ENCODE data around the gene ZNFX1. TPM values are rescaled to one million over a fixed set of nuclear protein-coding genes. Genes with fewer than 3 reads are reported as not detected.

ZNFX1 gene
- total RNA-seq, 1 donor from 2014 or later: 36.1 TPM

DNA sequence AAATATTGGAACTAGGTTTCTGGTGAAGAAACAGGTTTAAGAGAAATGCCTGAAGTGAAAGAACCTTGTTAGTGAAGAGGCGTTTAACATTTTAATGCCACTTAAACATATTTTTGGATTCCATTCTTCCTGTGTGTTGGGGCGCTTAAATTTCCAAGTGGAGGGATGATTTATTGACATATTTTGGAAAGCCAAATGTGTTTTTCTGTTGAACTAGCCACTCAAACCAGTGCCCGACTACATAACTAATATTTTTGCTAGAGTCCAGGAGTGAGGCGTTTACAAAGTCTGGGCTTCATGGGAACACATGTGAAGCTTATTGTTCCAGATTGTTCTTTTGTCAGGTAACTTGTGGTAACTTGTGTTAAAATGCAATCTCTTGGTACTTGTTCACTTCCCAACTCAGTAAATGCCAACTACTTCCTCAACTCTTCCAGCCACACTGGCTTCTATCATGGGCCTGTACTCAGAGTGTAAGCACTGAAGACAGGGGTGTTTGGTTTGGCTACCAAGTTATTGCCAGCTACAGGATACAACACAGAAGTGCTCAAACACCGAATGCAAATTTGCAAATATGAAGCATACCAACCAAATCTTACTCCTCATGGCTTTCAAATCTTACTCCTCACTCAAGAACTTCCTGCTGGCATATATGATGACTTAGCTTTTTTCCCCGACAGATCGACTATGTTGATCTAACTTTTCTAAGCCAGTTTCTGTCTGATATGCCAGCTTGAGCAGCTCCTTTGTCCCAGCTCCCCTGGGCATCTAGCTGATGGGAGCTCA, 2.0 kb upstream of the ZNFX1 start:
- no peak for DNase-seq (ENCODE audit: low read depth, low spot score)

DNA sequence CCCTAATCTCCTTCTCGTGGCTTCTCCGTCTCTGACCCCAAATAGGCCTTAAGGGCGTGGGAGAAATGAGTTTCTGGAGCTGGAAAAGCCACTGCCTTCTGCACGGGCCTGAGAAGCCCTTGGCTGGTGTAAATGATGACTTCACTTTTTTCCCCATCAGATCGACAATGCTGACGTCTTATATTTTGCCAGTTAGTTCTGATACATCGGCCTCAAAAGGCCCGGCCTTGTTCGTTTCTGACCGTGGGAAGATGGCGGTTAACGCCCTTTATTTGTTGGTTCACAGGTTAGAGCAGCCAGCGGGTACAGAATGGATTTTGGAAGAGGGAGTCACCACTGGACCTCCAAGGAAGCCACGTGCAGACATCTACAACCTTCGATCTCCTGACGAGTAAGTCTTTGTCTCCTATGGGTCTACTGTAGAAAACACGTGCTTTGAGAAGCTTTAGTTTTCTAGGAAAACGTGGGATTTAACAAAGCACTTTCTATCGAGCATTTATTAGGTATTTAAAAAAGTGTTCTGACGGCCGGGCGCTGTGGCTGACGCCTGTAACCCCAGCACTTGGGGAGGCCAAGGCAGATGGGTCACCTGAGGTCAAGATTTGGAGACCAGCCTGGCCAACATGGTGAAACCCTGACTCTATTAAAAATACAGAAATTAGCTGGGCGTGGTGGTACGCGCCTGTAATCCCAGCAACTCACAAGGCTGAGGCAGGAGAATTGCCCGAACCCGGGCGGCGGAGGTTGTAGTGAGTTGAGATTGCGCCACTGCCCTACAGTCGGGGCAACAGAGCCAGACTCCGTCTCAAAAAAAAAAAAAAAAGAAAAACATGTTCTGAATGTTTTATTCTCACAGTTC, 1.2 kb upstream of the ZNFX1 start:
- no peak for DNase-seq (ENCODE audit: low read depth, low spot score)

DNA sequence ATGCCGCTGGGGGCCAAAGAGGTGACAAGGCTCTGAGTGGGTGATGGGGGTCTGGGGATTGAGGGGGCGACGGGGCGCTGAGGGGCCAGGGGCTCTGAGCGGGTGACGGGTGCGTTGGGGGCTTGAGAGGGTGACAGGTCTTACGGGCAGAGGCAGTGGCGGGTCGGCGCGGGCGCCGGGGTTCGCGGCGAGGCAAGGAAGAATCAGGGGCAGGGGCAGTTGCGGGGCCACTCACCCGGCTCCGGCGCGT, 146 bp downstream of the ZNFX1 start:
- no peak for DNase-seq (ENCODE audit: low read depth, low spot score)

DNA sequence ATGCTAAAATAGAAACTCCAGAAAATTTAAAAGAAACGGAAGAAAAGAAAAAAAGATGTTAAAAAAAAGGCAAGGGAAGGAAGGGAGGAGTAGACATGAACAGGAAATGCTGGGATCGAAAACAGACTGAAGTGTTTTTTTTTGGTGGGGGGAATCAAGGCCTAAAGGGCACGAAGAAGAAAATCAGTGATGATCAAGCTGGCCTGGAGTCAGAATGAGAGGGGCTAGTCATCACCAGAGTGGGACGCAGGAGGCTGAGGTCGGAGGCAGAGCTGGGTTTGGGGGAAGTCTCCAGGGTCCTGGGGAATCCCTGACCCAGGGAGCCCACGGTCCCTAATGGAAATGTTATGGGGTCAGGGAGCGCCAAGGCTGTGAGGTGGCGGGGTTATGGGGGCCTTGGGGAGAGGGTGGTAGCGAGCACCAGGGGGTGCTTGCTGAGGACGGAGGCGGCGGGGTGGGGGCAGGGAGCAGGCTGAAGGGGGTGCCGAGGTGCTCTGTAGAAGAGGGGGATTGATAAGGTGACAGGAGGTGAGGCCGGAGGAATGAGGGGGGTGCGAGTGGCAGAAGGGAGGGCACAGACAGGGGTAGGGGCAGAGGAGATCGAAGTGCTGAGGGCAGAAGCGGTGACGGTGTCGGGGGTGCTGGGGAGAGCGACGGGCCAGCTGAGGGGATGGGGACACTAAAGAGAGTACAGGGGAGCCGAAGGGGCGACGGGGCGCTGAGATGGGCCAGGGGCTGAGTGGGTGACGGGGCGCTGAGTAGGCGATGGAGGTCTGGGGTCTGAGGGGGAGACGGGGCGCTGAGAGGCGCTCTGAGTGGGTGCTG, 684 bp downstream of the ZNFX1 start:
- DNase-seq (ENCODE audit: low read depth, low spot score): no peak

DNA sequence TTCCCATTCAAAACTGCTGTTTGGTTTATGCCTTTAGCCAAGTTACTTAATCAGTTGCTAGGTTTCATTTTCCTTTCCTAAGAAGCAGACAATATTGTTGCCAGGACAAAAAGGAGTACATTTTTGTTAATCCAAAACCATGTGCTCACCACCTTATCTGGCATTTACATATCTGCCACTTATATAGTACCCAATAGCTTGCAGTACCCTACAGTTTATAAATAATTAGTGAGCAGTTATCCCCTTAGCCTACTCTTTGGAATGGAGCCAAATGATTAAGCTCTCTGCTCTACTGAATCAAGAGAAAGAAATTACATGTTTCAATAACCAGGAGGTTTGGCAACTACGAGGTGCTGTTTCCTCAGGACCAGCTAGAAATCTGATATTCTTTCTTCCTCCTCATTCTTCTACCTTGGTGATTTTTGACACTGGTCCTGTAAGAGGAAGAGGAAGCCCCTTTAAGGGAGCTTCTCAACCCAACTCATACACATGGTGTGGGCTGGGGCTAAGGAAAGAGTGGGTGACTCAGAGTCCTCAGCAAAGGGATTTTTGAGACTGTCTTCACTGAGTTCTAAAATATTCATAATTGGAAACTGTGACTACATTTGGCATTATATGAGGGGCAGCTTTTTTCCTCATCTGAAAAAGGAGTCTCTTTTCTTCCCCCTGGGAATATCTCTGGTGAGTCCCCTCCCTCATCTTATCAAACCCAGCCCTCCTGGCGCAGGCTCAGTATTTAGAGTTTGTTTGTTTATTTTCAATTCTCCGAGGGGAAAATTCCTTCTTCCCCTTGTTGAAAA, 1.5 kb downstream of the ZNFX1 start:
- DNase-seq (ENCODE audit: low read depth, low spot score): no peak

DNA sequence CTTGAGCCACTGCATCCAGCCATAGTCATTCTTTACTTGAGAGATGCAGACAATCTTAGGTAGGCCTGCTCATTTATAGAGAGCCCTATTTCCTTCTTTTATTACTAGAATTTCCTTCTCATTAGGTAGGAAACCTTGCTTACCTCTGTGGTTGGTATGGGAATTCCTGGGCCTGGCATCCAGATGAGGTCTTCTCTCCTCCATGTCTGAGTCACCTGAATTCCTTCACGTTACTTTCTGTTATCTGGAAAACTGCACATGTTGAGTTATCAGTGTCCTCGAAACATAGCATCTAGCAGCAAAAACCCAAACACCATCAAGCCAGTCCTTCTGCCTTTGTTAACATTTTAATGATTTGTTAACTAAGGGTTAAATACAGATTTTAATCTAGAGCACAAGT, 2.2 kb downstream of the ZNFX1 start:
- DNase-seq (ENCODE audit: low read depth, low spot score): no peak

DNA sequence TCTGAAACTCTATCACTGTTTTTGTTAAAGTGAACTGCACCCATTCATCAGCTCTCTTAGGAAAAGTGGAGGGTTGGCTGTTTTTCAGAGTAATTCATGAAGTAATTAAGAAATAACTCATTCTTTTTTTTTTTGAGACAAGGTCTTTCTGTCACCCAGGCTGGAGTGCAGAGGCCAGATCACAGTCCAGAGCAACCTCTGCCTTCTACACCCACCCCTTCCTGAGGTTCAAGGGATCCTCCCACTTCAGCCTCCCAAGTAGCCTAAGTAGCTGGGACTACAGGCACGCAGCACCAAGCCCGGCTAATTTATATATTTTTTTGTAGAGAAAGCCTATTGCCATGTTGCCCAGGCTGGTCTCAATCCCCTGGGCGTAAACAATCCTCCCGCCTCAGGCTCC, 2.6 kb downstream of the ZNFX1 start:
- no peak for DNase-seq (ENCODE audit: low read depth, low spot score)

DNA sequence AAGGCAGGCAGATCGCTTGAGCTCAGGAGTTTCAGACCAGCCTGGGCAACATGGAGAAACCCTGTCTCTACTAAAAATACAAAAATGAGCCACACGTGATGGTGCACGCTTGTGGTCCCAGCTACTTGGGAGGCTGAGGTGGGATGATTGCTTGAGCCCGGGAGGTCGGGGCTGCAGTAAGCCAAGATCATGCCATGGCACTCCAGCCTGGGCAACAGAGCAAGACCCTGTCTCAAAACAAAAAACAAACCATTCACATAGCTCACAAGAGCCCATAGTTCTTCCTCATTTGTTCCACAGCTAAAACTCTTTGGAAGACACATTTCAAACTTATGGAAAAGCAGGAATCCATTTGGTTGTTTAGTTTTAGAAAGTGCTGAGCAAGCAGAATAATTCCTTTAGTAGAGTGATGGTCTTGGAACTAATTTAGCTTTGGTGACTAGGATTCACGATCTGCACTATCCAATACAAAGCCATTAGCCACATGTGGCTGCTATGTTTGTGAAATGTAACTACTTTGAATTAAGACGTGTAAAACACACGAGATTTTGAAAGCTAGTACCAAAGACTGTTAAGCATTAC, 4.1 kb downstream of the ZNFX1 start:
- no peak for DNase-seq (ENCODE audit: low read depth, low spot score)

DNA sequence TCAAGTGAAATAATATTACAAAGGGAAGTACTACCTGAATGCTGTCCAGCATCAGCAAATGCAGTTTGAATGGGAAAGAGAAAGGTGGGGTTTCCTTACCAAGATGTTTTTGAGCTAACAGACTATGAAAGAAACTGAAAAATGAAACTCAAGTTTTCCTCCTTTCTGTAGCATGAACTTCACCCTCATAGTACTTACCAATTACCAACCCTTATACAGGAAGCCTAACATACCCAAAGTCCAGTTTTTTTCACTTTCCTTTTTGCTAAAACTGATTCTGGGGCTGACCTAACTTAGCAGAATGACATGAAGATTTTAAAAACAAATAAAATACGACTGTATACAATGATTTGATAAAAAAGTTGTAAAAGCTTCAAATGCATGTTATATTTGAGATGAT, 5.2 kb downstream of the ZNFX1 start:
- no peak for DNase-seq (ENCODE audit: low read depth, low spot score)

DNA sequence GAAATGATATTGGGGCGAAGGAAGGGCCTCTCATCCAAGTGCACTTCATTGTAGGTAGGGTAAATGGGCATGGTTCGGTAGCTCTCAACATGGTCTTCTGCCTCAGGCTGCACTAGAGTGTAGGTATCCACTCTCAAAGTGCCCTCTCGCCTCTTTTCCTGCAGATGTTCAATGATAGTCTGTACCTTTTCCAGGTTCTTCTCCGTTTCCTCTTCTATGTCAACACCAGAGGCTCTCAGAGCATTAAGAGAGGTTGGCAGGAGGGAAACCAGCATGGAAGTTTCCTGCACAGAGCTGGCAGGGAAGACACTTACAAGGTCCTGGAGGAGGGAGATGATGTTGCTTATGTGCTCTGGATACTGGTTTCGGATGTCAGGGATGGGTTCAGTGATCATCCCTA, 7.1 kb downstream of the ZNFX1 start:
- no peak for DNase-seq (ENCODE audit: low read depth, low spot score)

DNA sequence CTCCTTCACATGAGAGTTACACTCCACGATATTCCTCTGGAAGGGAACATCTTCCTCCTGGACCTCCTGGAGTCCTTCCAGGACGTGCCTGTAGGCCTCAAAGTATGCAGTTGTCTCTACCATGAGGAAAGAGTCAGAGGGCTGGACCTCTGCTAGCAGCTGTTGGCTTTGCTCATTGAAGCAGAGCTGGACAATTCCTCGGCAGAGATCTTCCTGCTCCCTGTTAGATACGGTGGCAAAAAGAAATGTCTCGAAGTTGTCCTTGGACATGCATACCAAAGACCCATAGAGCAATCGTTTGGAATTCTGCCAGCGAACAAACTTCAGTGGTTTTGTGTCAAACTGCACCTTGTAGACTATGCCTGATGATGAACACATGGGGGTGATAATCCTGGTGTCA, 7.7 kb downstream of the ZNFX1 start:
- no peak for DNase-seq (ENCODE audit: low read depth, low spot score)

DNA sequence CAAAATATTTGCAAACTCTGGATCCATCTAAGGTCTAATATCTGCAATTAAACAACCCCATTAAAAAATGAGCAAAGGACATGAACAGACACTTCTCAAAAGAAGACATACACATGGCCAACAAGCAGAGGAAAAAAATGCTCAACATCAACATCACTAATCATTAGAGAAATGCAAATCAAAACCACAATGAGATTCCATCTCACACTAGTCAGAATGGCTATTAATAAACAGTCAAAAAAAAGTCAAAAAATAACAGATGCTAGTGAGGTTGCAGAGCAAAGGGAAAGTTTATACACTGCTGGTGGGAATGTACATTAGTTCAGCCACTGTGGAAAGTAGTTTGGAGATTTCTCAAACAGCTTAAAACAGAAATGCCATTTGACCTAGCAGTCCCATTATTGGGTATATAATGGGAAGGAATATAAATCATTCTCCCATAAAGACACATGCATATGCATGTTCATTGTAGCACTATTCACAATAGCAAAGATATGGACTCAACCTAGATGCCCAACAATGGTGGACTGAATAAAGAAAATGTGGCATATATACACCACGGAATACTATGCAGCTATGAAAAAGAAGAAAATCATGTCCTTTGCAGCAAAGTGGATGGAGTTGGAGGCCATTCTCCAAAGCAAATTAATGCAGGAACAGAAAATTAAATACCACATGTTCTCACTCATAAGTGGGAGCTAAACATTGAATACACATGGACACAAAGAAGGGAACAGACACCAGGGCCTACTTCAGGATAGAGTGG, 9.1 kb downstream of the ZNFX1 start:
- no peak for DNase-seq (ENCODE audit: low read depth, low spot score)

DNA sequence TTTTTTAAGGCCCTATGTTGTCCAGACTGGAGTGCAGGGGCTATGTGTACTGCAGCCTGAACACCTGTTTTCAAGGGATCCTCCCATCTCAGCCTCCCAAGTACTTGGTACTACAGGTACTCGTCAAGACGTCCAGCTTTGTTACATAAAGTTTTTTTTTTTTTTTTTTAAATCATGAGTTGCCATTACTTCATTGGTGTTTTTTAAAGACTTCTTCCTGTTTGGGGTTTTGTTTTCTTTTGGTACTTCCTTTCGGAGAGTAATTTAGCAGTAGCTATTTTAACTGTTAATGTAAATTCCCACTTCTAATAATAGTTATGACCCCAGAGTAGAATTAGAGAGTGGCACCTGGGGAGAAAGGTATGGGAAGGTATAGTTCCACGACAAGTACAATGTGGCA, 10.5 kb downstream of the ZNFX1 start:
- no peak for DNase-seq (ENCODE audit: low read depth, low spot score)

DNA sequence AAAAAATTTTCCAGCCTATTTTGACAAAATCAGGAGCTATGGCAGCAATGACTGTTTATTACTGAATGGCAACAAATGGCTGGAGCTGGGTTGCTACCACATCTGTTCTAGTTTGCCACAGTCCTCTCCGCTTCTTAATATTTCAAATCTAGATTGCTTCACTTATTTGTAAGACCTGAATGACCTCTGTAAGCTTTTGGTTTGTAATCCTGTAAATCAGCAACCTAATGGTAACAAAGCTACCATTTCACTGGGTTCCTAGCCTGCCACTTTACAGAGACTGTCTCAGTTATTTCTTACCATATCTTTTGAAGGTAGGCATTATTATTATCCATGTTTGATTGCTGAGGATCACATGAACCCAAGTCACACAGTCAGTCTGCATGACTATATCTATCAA, 15.4 kb downstream of the ZNFX1 start:
- DNase-seq (ENCODE audit: low read depth, low spot score): no peak

DNA sequence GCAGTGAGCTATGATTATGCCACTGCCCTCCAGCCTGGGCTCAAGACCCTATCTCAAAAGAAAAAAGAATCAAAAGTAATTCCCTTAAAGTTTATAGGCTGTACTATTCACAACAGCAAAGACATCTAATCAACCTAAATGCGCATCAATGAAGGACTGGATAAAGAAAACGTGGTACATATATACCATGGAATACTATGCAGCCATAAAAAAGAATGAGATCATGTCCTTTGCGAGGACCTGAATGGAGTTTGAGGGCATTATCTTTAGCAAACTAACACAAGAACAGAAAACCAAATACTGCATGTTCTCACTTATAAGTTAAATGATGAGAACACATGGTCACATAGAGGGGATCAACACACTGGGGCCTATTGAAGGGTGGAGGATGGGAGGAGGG, 16.7 kb downstream of the ZNFX1 start:
- DNase-seq (ENCODE audit: low read depth, low spot score): no peak

DNA sequence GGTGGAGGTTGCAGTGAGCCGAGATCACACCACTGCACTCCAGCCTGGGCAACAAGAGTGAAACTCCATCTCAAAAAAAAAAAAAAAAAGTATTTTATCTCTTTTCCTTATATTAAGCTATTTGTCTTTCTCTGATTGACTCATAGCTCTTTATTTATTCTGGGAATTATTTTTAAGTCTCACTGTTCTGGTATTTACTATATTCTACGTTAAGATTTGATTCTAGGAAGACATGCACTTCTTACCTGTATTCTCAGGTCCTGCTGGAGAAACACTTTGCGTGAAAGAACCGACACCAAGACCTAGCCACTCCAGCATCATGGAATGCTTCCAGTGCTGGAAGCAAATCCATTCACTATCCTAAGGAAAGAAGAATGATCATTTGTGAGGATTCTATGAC, 17.6 kb downstream of the ZNFX1 start:
- no peak for DNase-seq (ENCODE audit: low read depth, low spot score)

DNA sequence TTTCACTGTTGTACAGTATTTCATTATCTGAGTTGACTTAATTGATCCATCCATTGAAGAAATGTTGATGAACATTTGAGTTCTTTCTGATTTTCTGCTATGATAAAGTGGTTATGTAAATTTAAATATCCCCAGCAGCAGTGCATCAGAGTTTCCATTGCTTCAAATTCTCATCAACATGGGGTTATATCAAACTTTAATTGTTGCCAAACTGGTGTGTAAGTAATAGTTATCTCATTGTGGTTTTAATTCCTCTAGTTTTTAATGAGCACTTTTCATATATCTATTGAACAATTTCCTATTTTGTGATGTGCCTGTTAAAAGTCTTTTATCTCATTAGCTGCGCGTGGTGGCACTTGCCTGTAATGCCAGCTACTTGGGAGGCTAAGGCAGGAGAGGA, 18.1 kb downstream of the ZNFX1 start:
- DNase-seq (ENCODE audit: low read depth, low spot score): no peak

DNA sequence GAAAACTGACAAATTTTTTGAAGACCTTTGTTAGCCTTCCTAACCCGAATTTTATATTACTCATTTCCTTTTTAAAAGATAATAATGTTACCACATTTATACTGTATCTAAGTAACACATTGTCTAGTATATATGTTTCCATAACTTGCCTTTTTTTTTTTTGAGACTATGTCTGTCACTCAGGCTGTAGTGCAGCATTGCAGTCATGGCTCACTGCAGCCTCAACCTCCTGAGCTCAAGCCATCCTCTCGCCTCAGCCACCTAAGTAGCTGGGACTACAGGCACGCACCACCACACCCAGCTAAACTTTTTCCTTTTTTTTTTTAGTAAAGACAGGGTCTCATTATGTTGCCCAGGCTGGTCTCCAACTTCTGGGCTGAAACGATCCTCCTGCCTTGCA, 18.6 kb downstream of the ZNFX1 start:
- DNase-seq (ENCODE audit: low read depth, low spot score): no peak

DNA sequence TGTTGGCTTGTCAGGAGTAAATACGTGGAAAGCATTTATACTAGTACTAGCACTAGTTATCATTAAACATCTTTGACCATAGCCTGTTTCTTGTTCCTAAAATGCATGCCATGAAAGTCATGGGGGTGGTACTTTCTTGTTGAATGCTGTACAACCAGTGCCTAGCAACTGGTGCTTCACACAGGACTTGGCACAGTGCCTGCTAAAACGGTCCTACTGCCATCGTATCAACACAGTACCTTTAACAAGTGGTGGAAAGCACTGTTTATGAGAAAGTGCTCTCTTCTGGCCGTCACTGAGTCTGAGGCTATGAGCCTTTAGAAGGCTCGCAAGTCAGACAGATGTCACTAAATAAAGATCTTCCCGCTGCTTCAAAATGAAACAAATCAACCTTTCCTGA, 21.6 kb downstream of the ZNFX1 start:
- no peak for DNase-seq (ENCODE audit: low read depth, low spot score)

DNA sequence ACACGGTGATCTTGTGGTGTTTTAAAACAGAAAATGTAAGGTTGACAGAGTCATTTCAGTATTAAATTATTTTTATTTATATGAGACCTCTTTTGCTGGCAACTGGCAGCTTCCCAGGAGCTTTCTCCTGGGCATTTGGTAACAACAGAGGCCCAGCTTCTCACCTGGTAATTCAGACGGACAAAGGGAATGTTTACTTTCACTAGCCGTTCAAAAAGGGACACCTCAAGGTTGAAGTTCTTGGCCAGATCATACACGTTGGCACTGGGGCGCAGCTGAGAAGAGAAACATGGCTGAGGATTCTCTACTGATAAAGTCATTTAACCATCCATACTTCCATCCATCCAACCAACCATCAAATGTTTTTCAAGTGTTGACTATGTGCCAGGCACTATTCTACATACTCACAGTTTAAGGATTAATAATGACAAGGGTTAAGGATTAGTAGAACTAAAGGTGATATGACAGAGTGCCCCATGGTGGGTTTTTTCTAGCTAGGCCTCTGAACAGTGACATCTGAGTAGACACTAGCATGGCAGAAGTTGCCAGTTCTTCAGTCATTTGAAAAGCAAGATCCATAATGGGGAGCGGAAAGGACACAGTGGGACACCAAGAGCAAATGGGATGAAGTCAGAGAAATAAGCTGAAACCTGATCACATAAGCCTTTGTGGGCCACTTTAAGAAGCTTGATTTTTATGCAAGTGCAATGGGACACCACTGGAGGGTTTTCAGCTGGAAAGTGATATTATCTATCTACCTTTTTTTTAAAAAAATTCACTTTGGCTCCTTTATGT, 25.1 kb downstream of the ZNFX1 start:
- DNase-seq (ENCODE audit: low read depth, low spot score): no peak
